ENCODE measurements around the gene ZEB2.

Gene ZEB2

DNA sequence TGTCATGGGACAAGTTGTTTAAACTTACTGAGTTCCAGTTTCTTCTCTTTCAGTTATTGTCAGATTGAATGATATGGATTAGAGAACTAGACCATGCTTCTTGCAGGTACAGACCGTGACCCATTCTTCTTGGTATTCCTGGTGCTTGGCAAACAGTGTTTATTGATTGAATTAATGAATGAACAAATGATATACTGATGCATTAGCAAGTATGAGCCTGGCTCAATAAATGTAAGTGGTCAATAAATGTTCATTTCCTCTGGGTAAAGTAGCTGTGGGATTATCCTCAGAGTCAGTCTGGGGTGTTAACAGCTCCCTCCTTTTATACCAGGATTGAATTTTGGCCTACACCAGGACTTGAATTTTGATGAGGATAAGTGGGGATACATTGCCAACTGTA is 160.2 kb downstream of the ZEB2 start:
- TF ChIP-seq, protein P1, sequence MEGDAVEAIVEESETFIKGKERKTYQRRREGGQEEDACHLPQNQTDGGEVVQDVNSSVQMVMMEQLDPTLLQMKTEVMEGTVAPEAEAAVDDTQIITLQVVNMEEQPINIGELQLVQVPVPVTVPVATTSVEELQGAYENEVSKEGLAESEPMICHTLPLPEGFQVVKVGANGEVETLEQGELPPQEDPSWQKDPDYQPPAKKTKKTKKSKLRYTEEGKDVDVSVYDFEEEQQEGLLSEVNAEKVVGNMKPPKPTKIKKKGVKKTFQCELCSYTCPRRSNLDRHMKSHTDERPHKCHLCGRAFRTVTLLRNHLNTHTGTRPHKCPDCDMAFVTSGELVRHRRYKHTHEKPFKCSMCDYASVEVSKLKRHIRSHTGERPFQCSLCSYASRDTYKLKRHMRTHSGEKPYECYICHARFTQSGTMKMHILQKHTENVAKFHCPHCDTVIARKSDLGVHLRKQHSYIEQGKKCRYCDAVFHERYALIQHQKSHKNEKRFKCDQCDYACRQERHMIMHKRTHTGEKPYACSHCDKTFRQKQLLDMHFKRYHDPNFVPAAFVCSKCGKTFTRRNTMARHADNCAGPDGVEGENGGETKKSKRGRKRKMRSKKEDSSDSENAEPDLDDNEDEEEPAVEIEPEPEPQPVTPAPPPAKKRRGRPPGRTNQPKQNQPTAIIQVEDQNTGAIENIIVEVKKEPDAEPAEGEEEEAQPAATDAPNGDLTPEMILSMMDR (IDR thresholded peaks at IDR 0.05): no peak

DNA sequence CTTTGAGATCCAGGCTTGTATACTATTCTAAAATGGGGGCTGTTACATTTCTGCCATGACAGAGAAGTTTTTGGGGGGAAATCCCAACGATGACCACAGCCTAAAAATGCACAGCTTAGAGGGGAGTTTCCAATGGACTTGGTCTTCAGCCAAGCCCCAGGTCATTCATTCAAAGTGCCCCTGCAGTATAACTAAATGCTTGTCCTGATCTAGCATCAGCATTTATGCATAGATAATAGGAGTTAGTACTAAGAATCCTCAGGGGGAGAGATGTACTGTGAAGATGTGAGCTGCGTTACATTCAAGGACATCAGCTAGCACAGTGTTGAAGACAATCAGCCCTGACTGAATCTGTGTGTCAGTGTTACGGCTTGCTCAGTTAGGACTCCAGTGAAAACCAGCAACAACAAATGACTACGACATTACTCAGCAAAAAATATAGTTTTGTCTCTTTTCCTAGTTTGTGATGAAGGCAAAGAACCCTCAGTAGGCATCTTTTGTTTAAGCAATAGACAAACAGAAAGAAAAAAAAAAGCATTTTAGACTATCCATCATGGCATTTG is 160.9 kb downstream of the ZEB2 start:
- TF ChIP-seq, protein P1 (IDR thresholded peaks at IDR 0.05): no peak

DNA sequence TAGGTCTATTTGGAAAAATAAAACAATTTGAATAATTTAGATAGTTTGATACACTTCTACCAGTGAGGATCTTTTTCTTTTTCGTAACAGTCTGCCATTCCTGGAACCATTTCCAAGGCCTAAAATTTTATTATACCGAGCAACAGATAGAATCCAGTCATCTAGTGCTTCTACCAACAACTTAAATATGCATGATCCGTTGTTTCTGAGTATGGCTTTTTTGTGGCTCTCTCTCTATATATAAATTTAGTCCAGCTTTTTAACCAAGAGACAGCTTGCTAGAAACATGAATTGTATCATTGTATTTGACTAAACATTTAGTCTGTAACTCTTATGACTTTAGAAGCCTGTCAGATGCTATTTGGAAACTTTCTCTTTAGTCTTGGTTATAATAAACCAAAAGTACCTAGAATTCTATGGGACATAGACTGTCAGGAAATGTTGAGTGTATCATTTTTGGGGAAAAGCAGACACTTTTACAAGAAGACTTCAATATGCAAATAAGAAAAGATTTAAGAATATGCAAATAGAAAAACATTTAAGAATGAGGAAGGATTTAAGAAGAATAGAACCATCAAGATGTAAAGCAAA is 161.4 kb downstream of the ZEB2 start:
- TF ChIP-seq, protein P1 (IDR thresholded peaks at IDR 0.05): no peak

DNA sequence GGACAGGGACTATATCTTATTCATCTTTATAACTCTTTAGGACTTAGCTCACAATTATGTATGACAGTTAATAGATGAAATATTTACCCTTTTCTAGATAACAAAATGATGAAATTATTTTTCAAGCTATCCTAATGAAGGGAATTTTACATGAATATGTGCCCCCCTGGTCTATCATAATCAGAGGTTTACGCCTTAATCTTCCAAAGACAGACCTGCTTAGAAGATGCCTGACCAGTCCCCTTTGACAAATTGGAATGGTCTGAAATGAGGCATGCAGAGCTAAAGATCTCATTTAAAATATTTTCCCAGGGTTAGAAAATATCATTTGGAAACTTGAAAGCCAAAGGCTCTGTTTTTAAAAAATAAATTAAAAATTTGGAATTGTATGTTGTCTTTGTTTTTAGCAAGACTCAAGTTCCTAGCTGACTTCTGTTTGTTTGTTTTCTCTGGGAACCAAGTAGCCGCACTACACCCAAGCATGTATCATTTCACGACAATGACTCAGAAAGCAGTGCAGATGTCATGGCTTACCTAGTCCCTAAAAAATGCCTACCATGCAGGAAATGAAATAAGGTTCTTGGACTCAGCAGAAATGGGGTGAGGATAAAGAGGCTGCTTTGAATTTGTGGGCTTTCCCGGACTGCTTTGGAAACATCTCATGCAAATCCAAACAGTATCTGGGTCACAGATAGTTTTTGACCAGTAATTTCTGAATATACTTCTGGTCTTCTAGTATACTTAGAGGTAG is 162.1 kb downstream of the ZEB2 start:
- TF ChIP-seq, protein P1 (IDR thresholded peaks at IDR 0.05): no peak

DNA sequence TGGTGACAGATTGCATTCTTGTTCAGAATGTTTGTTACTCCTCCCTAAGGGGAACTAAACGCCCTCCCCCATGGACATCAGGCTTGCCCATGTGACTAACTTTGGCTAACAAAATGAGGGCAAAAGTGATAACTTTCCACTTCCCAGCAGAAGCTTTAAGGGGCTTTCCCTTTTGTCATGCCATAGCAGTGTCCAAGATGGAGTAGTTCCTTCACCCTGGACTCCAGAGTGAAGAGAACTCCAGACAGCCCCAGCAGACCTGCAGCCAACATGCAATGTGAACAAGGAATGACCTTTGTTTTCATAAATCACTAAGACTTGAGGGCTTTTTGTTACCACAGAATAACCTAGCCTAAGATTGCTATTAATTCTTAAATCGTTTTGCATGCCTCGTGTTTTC is 163.5 kb downstream of the ZEB2 start:
- TF ChIP-seq, protein P1 (IDR thresholded peaks at IDR 0.05): no peak

DNA sequence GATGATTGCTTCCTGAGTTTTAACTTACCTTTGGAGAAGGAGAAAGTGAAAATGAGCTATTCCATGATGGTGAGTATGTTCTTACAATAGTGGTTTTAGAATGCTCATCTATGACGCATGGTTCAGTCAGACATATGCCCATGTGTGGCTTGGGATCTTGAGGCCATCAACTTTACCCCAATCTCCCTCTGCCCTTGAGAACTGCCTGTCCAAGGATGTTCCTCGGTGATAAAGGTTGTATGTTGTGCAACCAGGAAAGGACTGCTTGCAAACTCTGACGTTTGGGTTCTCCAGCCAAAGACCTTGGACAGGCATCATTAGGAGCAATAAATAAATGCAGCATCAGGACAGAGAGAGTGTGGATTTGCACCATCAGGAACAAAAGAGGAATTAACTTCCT is 165.0 kb downstream of the ZEB2 start:
- TF ChIP-seq, protein P1 (IDR thresholded peaks at IDR 0.05): no peak

DNA sequence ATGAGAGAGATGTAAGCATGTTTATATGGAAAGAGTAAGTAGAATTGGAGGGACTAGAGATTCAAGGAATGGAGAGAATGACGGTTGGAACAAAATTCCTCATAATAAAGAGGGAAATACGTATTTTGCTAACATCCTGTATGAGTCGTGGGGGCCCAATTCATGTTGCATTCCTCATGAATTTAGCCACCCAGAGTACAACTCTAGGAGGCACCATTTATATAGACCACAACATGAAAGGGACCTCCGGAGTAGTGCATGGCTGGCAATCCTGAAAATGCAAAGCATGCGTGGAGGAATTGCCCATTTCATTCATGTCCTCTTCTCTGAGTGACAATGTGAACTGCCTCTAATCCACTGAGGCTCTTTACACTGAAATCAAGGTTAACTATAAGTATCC is 168.2 kb downstream of the ZEB2 start:
- TF ChIP-seq, protein P1 (IDR thresholded peaks at IDR 0.05): no peak

Measured in LNCAP (cell line).